Measurements from ENCODE around the gene KLHL12.

The KLHL12 gene

GRCh38 chr1:202844935-202845334, 82.1 kb downstream of the KLHL12 start:
- no peak overlapping the region for H3K4me3 ChIP-seq (ENCODE audit: low read depth, low read length)
- TF ChIP-seq CTCF (IDR thresholded peaks at IDR 0.05; ENCODE audit: low read depth, low read length, missing control alignments), result no peak
- DNase-seq (ENCODE audit: low read depth), result no peak

- no peak for TF ChIP-seq CTCF (IDR thresholded peaks at IDR 0.05; ENCODE audit: low read depth, low read length, missing control alignments)
- no peak overlapping the region for H3K4me3 ChIP-seq (ENCODE audit: low read depth, low read length)
- no peak for DNase-seq (ENCODE audit: low read depth)
Observed at GRCh38 chr1:202844259-202844658, 82.8 kb downstream of the KLHL12 start.

DNA sequence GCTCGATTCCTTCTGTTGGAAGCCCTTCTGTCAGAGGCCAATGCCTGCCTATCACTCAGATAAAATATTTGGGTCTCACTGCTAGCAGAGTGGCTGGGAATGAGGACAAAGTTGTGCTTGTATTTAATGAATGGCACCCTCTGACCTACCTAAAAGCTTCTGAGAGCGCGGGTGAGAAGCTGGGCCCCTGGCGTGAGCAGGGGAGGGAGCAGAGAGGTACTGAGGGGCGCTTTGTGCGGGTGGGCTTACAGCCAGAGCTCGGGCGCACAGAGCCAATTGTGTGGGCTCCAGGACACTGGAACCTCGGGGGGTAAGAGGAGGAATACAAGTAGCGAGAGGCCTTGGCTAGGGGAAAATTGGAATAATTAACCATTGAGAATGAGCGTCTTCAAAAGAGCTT, 84.0 kb downstream of the KLHL12 start:
- DNase-seq (ENCODE audit: low read depth), result no peak
- TF ChIP-seq CTCF (IDR thresholded peaks at IDR 0.05; ENCODE audit: low read depth, low read length, missing control alignments), result no peak
- no peak overlapping the region for H3K4me3 ChIP-seq (ENCODE audit: low read depth, low read length)

Measured in GM12864 (cell line).